Hepatocyte (in vitro differentiated cells): Measurements from ENCODE around the gene CDV3.

Experiments
- CTCF ChIP-seq: fragments of 200-600 bp; sonication (generic); IDR thresholded peaks from 2 replicates; pipeline ENCODE4 v1.5.1; 2016; ENCODE audit warnings: antibody characterized with exemption, mild to moderate bottlenecking; ENCODE audit not compliant: poor library complexity
- EZH2 ChIP-seq: fragments of 200-600 bp; sonication (generic); IDR thresholded peaks from 2 replicates; pipeline ENCODE4 v1.6.1; 2016; ENCODE audit warnings: antibody characterized with exemption, mild to moderate bottlenecking, borderline replicate concordance
- EZH2phosphoT487 ChIP-seq: fragments of 200-600 bp; sonication (generic); IDR thresholded peaks from one replicate; pipeline ENCODE4 v1.6.1; 2018; ENCODE audit warnings: antibody characterized with exemption, mild to moderate bottlenecking, low read depth, moderate library complexity; ENCODE audit not compliant: unreplicated experiment, severe bottlenecking

- TF ChIP-seq CTCF (no peak), EZH2 (no peak), EZH2phosphoT487 (no peak)
Observed at GRCh38 chr3:133525435-133525834, 48.1 kb upstream of the CDV3 start.
